ENCODE measurements around the gene G3BP2. TPM values are rescaled to one million over a fixed set of nuclear protein-coding genes. Genes with fewer than 3 reads are reported as not detected.
A peak's percentile ranks its signal among the peaks of the same experiment; 100 is the strongest.

The G3BP2 gene
- total RNA-seq, 1 donor from 2014 or later, result 281 TPM

DNA sequence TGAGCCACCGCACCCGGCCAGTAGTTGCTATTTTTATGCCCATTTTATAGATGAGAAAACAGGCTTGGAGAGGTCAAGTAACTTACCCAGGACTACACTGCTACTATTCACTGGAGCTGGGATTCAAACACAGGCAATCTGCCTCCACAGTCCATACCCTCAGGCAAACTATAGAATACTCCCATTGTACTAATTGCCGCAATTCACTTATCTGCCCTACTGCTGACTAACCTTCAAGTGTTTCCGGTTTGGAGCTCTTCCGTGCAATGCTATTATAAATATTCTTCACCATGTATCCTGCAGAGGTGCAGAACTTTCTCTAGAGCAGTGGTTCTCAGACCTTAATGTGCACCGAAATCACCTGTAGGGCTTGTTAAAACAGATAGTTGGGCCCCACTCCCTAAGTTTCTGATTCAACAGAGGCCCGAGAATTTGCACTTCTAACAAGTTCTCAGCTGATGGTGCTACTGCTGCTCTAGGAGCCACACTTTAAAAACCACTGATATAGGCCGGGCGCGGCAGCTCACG is 1.9 kb upstream of the G3BP2 start:
- no peak overlapping the region for H3K4me3 ChIP-seq (ENCODE audit: insufficient read depth, low read depth, low read length)
- H3K4me1 ChIP-seq (ENCODE audit: insufficient read depth, low read length), result peaks cover 16% of the 10 kb centered on the region
- H3K27me3 ChIP-seq (ENCODE audit: insufficient read depth, low read length), result no peaks in the 10 kb centered on the region
- Mint-ChIP-seq H3K36me3 (ENCODE audit: low read depth, unreplicated experiment) (no peaks in the 10 kb centered on the region), H3K4me3 (ENCODE audit: unreplicated experiment) (no peak overlapping the region), H3K9me3 (ENCODE audit: unreplicated experiment) (no peaks in the 10 kb centered on the region), H3K27me3 (ENCODE audit: low read depth, unreplicated experiment) (no peaks in the 10 kb centered on the region), H3K4me1 (ENCODE audit: low read depth, unreplicated experiment) (peaks cover 12% of the 10 kb centered on the region), H3K27ac (ENCODE audit: unreplicated experiment) (no peak overlapping the region)
- FAIRE-seq (no peak), DNase-seq (ENCODE audit: low read depth) (no peak)
- H3K9ac ChIP-seq (ENCODE audit: low read length), result no peak overlapping the region
- H3K9me3 ChIP-seq (ENCODE audit: insufficient read depth, low read depth, low read length), result no peaks in the 10 kb centered on the region
- TF ChIP-seq, protein P1, sequence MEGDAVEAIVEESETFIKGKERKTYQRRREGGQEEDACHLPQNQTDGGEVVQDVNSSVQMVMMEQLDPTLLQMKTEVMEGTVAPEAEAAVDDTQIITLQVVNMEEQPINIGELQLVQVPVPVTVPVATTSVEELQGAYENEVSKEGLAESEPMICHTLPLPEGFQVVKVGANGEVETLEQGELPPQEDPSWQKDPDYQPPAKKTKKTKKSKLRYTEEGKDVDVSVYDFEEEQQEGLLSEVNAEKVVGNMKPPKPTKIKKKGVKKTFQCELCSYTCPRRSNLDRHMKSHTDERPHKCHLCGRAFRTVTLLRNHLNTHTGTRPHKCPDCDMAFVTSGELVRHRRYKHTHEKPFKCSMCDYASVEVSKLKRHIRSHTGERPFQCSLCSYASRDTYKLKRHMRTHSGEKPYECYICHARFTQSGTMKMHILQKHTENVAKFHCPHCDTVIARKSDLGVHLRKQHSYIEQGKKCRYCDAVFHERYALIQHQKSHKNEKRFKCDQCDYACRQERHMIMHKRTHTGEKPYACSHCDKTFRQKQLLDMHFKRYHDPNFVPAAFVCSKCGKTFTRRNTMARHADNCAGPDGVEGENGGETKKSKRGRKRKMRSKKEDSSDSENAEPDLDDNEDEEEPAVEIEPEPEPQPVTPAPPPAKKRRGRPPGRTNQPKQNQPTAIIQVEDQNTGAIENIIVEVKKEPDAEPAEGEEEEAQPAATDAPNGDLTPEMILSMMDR (IDR thresholded peaks at IDR 0.05; ENCODE audit: insufficient read depth, low read depth, low read length), result no peak
- TF ChIP-seq EZH2 (IDR thresholded peaks at IDR 0.05; ENCODE audit: insufficient read depth, low read length), result no peak
- no peak overlapping the region for H2AFZ ChIP-seq (ENCODE audit: low read depth, low read length)
- H3K36me3 ChIP-seq (ENCODE audit: insufficient read depth, low read length), result no peaks in the 10 kb centered on the region
- no peak overlapping the region for H3K4me2 ChIP-seq (ENCODE audit: low read length)
- H4K20me1 ChIP-seq (ENCODE audit: insufficient read depth, low read length), result peaks cover 30% of the 10 kb centered on the region
- peaks cover 36% of the 10 kb centered on the region for H3K79me2 ChIP-seq (ENCODE audit: insufficient read depth, low read length)
- no peak overlapping the region for H3K27ac ChIP-seq (ENCODE audit: low read depth, low read length)

DNA sequence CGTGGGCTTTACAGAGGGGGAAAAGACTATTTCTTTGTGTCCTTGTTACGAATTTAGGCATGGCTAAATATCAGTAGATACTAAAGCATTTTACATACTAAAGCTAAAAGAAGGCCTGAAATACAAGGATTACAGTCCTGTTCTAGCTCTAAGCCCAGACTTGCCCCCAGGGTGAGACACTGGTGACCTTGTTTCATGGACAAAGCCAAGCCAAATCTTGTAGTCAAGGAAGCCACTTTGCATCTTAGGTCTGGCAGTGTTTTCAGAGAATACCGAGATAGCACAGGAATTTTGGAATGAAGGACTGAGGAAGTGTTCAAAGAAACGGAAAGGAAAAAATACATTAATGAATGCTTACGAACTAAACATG is 733 bp upstream of the G3BP2 start:
- peaks cover 8% of the 10 kb centered on the region for H3K4me1 Mint-ChIP-seq (ENCODE audit: low read depth, unreplicated experiment)
- peak overlapping the region; percentile 96 for H3K4me3 ChIP-seq (ENCODE audit: insufficient read depth, low read depth, low read length)
- H3K9me3 ChIP-seq (ENCODE audit: insufficient read depth, low read depth, low read length), result no peaks in the 10 kb centered on the region
- peak overlapping the region; percentile 88 for H3K4me2 ChIP-seq (ENCODE audit: low read length)
- H3K27me3 ChIP-seq (ENCODE audit: insufficient read depth, low read length), result no peaks in the 10 kb centered on the region
- H2AFZ ChIP-seq (ENCODE audit: low read depth, low read length), result peak overlapping the region; percentile 72
- FAIRE-seq, result no peak
- peak overlapping the region; percentile 99 for H3K9ac ChIP-seq (ENCODE audit: low read length)
- TF ChIP-seq, protein P1 (IDR thresholded peaks at IDR 0.05; ENCODE audit: insufficient read depth, low read depth, low read length), result no peak
- TF ChIP-seq EZH2 (IDR thresholded peaks at IDR 0.05; ENCODE audit: insufficient read depth, low read length), result no peak
- peaks cover 41% of the 10 kb centered on the region for H4K20me1 ChIP-seq (ENCODE audit: insufficient read depth, low read length)
- H3K36me3 ChIP-seq (ENCODE audit: insufficient read depth, low read length), result no peaks in the 10 kb centered on the region
- peaks cover 47% of the 10 kb centered on the region for H3K79me2 ChIP-seq (ENCODE audit: insufficient read depth, low read length)
- peak overlapping the region; percentile 93 for H3K27ac Mint-ChIP-seq (ENCODE audit: unreplicated experiment)
- H3K9me3 Mint-ChIP-seq (ENCODE audit: unreplicated experiment), result no peaks in the 10 kb centered on the region
- no peaks in the 10 kb centered on the region for H3K36me3 Mint-ChIP-seq (ENCODE audit: low read depth, unreplicated experiment)
- H3K27me3 Mint-ChIP-seq (ENCODE audit: low read depth, unreplicated experiment), result no peaks in the 10 kb centered on the region
- peak overlapping the region; percentile 97 for H3K4me3 Mint-ChIP-seq (ENCODE audit: unreplicated experiment)
- peak; percentile 45 for DNase-seq (ENCODE audit: low read depth)
- peak overlapping the region; percentile 91 for H3K27ac ChIP-seq (ENCODE audit: low read depth, low read length)
- H3K4me1 ChIP-seq (ENCODE audit: insufficient read depth, low read length), result peaks cover 16% of the 10 kb centered on the region

DNA sequence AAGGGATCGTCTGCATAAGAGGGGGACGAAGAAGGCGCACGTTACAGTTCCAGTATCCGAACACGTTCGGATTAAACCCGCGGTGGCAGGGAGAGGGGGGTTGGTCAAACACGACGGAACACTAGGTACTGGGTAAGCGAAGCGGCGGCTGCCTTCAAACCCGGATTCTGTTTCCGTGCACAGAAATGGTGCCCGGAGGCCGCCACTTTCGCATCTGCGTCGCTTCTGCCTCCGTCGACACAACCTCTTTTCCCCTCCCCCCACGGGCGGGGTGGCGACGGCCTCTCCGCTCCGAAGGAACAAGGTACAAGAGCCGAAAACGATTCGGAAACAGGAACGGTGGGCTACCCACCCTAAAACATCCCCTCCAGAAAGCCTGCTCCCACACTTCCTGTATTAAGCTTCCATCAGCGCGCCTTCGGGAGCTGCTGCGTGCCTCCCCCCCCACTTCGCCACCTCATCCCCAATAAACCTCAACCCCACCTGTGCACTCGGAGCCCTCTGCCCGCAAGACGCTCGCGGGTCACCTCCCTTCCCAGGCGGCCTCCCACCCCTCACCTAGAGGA is 667 bp downstream of the G3BP2 start:
- Mint-ChIP-seq H3K4me1 (ENCODE audit: low read depth, unreplicated experiment) (peaks cover 16% of the 10 kb centered on the region), H3K36me3 (ENCODE audit: low read depth, unreplicated experiment) (no peaks in the 10 kb centered on the region), H3K9me3 (ENCODE audit: unreplicated experiment) (no peaks in the 10 kb centered on the region), H3K27me3 (ENCODE audit: low read depth, unreplicated experiment) (no peaks in the 10 kb centered on the region), H3K4me3 (ENCODE audit: unreplicated experiment) (peak overlapping the region; percentile 97), H3K27ac (ENCODE audit: unreplicated experiment) (peak overlapping the region; percentile 93)
- FAIRE-seq (no peak), DNase-seq (ENCODE audit: low read depth) (peak; percentile 18)
- H3K4me2 ChIP-seq (ENCODE audit: low read length), result peak overlapping the region; percentile 88
- peak overlapping the region; percentile 72 for H2AFZ ChIP-seq (ENCODE audit: low read depth, low read length)
- H3K27ac ChIP-seq (ENCODE audit: low read depth, low read length), result peak overlapping the region; percentile 91
- H3K79me2 ChIP-seq (ENCODE audit: insufficient read depth, low read length), result peaks cover 57% of the 10 kb centered on the region
- H4K20me1 ChIP-seq (ENCODE audit: insufficient read depth, low read length), result peaks cover 55% of the 10 kb centered on the region
- no peaks in the 10 kb centered on the region for H3K36me3 ChIP-seq (ENCODE audit: insufficient read depth, low read length)
- TF ChIP-seq, protein P1 (IDR thresholded peaks at IDR 0.05; ENCODE audit: insufficient read depth, low read depth, low read length), result no peak
- no peak for TF ChIP-seq EZH2 (IDR thresholded peaks at IDR 0.05; ENCODE audit: insufficient read depth, low read length)
- peak overlapping the region; percentile 99 for H3K9ac ChIP-seq (ENCODE audit: low read length)
- no peaks in the 10 kb centered on the region for H3K27me3 ChIP-seq (ENCODE audit: insufficient read depth, low read length)
- peaks cover 16% of the 10 kb centered on the region for H3K4me1 ChIP-seq (ENCODE audit: insufficient read depth, low read length)
- no peaks in the 10 kb centered on the region for H3K9me3 ChIP-seq (ENCODE audit: insufficient read depth, low read depth, low read length)
- peak overlapping the region; percentile 96 for H3K4me3 ChIP-seq (ENCODE audit: insufficient read depth, low read depth, low read length)
